Kidney (tissue), 14 donors: ENCODE data around the gene ARSJ. TPM values are rescaled to one million over a fixed set of nuclear protein-coding genes. Genes with fewer than 3 reads are reported as not detected.
A peak's percentile ranks its signal among the peaks of the same experiment; 100 is the strongest.

Experiments used
- DNase-seq, 5 donors: peaks; one replicate each; pipeline ENCODE4 v3.0.0-alpha.2; 2013 to 2020
- FAIRE-seq: peaks from 2 replicates; lab custom pipeline; 2012; peaks lifted over from hg19 to GRCh38; lab: Jason Lieb, UNC
- H3K27ac ChIP-seq, 2 donors: one replicate each; pipeline ENCODE4 v1.7.0; 2013; ENCODE audit warnings: low read depth in 2 of 2, low read length in 2 of 2, inconsistent platforms in 1 of 2
- H3K27me3 ChIP-seq: one replicate; pipeline ENCODE4 v1.7.1; 2013; ENCODE audit warnings: low read length, inconsistent platforms; ENCODE audit not compliant: control insufficient read depth, insufficient read depth
- H3K36me3 ChIP-seq, 3 donors: one replicate each; pipeline versions ENCODE4 v1.7.0 to v1.7.1; 2013; ENCODE audit warnings: low read length in 3 of 3, control low read depth in 1 of 3, inconsistent platforms in 1 of 3; ENCODE audit not compliant: insufficient read depth in 3 of 3, control insufficient read depth in 2 of 3
- H3K4me1 ChIP-seq, 3 donors: one replicate each; pipeline versions ENCODE4 v1.7.0 to v1.7.1; 2013; ENCODE audit warnings: low read length in 3 of 3, inconsistent platforms in 1 of 3, low read depth in 1 of 3; ENCODE audit not compliant: control insufficient read depth in 2 of 3, insufficient read depth in 2 of 3
- H3K4me3 ChIP-seq, 3 donors: one replicate each; pipeline versions ENCODE4 v1.7.0 to v1.8.1; 2013; ENCODE audit warnings: low read length in 3 of 3, control low read depth in 1 of 3, inconsistent platforms in 1 of 3
- H3K9ac ChIP-seq, 3 donors: one replicate each; pipeline versions ENCODE4 v1.7.0 to v1.7.1; 2013; ENCODE audit warnings: low read length in 3 of 3, control low read depth in 1 of 3, inconsistent platforms in 1 of 3
- H3K9me3 ChIP-seq, 3 donors: one replicate each; pipeline versions ENCODE4 v1.7.0 to v1.7.1; 2013; ENCODE audit warnings: low read length in 3 of 3, control low read depth in 1 of 3, inconsistent platforms in 1 of 3; ENCODE audit not compliant: control insufficient read depth in 2 of 3, insufficient read depth in 1 of 3
- CTCF ChIP-seq: IDR thresholded peaks from 3 replicates; pipeline ENCODE4 v1.5.1; 2012; ENCODE audit warnings: mild to moderate bottlenecking, moderate library complexity, borderline replicate concordance; ENCODE audit not compliant: insufficient read depth; ENCODE audit errors: extremely low read depth
- intact Hi-C: fragments of 100-400 bp; cut with DNase I; formaldehyde crosslinking; loops from one replicate; pipeline ENCODE4 v1.11.1; 2022
- polyA plus RNA-seq: library from polyadenylated mRNA; stranded (reverse); fragments of 350-450 nt; fragmentation: Illumina TruSeq; extraction: RNeasy Lipid Tissue Mini Kit (QIAGEN cat#74804); gene quantifications from one replicate; pipeline ENCODE4 v1.2.3, GENCODE V29; 2014; ENCODE audit warnings: low read depth, low replicate concordance; ENCODE audit not compliant: insufficient read depth
- total RNA-seq: library from RNA; stranded (reverse); fragmentation: NEBNext Ultra II Directional; extraction: Animal tissue kit (Norgen Biotek cat#: 25700); gene quantifications from one replicate; pipeline ENCODE4 v1.2.1, GENCODE V29; 2021
- donor health status: control.
- donor health status: control.
- donor health status: control.
- donor health status: control.
- donor health status: control.
- donor health status: DM: yes; HTN: yes; CAD: no.
- donor health status: Normal renal cell carcinoma (clear cell type).

The ARSJ gene
- total and polyA plus RNA-seq, 2 donors from 2014 or later = 3.6 to 16.7 TPM

- H3K4me1 ChIP-seq = peaks cover 0 to 12% (median 2%) of the 10 kb centered on the region in 3 donors
- DNase-seq (no peak), FAIRE-seq (no peak)
- intact Hi-C loops = no loop called here
- H3K27me3 ChIP-seq = no peaks in the 10 kb centered on the region
- no peaks in the 10 kb centered on the region for H3K9me3 ChIP-seq
- no peak overlapping the region for H3K9ac ChIP-seq
- H3K27ac ChIP-seq = no peak overlapping the region
- no peak overlapping the region for H3K4me3 ChIP-seq
- TF ChIP-seq CTCF = no peak
- no peaks in the 10 kb centered on the region for H3K36me3 ChIP-seq
Measured at GRCh38 chr4:113955411-113955810, 24.0 kb downstream of the ARSJ start.

GRCh38 chr4:113953888-113954287 is 25.6 kb downstream of the ARSJ start:
- FAIRE-seq (peak; percentile 3), DNase-seq (no peak)
- Histone ChIP-seq H3K4me3 (no peak overlapping the region), H3K9ac (no peak overlapping the region), H3K36me3 (no peaks in the 10 kb centered on the region), H3K27ac (no peak overlapping the region), H3K27me3 (no peaks in the 10 kb centered on the region), H3K9me3 (no peaks in the 10 kb centered on the region), H3K4me1 (peaks cover 0 to 19% (median 2%) of the 10 kb centered on the region in 3 donors)
- no peak for TF ChIP-seq CTCF
- intact Hi-C loops = no loop called here

- intact Hi-C loops = no loop called here
- peak overlapping the region in 1 of 3 donors; percentile 30 for H3K4me3 ChIP-seq
- DNase-seq (peak in 4 of 5 donors; percentile 35 to 77 (median 52)), FAIRE-seq (no peak)
- H3K27me3 ChIP-seq = no peaks in the 10 kb centered on the region
- H3K4me1 ChIP-seq = peaks cover 0 to 19% (median 2%) of the 10 kb centered on the region in 3 donors
- no peak overlapping the region for H3K27ac ChIP-seq
- H3K9me3 ChIP-seq = no peaks in the 10 kb centered on the region
- peak; percentile 84 for TF ChIP-seq CTCF
- H3K36me3 ChIP-seq = no peaks in the 10 kb centered on the region
- H3K9ac ChIP-seq = no peak overlapping the region
Measured at GRCh38 chr4:113952452-113953029, 26.9 kb downstream of the ARSJ start.
